ENCODE results near the gene FLII. TPM values are rescaled to one million over a fixed set of nuclear protein-coding genes. Genes with fewer than 3 reads are reported as not detected.

The FLII gene
- total and polyA plus RNA-seq, 8 donors = 142 to 282 (median 173) TPM

DNA sequence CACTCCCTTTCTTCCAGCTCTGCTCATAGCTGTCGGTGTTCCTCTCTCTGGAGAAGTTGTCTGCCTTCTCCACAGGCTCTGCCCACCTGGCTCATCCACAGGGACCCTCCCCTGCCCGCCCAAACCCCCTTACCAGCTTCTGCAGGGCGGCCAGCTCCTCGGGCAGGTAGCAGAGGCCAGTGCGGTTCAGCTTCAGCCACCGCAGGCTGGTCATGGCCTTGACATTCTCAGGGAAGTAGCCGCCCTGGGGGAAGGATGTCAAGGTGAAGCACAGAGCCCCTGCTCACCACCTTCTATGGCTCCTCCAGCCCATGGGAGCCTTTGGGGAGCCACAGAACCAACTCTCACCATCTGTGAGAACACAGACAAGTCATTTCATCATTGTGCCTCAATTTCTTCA lies 1.8 kb downstream of the FLII start:
- DNase-seq = peak in 1 of 6 donors; percentile 36
- H3K27ac ChIP-seq = peak overlapping the region; percentile 49 to 93 (median 68)
- TF ChIP-seq, protein P1, sequence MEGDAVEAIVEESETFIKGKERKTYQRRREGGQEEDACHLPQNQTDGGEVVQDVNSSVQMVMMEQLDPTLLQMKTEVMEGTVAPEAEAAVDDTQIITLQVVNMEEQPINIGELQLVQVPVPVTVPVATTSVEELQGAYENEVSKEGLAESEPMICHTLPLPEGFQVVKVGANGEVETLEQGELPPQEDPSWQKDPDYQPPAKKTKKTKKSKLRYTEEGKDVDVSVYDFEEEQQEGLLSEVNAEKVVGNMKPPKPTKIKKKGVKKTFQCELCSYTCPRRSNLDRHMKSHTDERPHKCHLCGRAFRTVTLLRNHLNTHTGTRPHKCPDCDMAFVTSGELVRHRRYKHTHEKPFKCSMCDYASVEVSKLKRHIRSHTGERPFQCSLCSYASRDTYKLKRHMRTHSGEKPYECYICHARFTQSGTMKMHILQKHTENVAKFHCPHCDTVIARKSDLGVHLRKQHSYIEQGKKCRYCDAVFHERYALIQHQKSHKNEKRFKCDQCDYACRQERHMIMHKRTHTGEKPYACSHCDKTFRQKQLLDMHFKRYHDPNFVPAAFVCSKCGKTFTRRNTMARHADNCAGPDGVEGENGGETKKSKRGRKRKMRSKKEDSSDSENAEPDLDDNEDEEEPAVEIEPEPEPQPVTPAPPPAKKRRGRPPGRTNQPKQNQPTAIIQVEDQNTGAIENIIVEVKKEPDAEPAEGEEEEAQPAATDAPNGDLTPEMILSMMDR (IDR thresholded peaks at IDR 0.05) = no peak
- H3K4me3 ChIP-seq = peak overlapping the region in 2 of 4 donors; percentile 67 to 99
- H3K36me3 ChIP-seq = peaks cover 5 to 31% (median 30%) of the 10 kb centered on the region in 3 donors
- intact Hi-C loops (cut with DNase I) = no loop called here
- no peak for FAIRE-seq
- peaks cover 11 to 28% (median 20%) of the 10 kb centered on the region in 3 donors for H3K4me1 ChIP-seq
- H3K9me3 ChIP-seq = no peaks in the 10 kb centered on the region
- no peak for ATAC-seq
- 38 to 52% methylated on average over 7 of the region's 7 CpGs for WGBS, 2 donors
- no peaks in the 10 kb centered on the region for H3K27me3 ChIP-seq

- WGBS, 2 donors = 57 to 72% methylated on average over 11 of the region's 11 CpGs
- ATAC-seq (no peak), DNase-seq (peak in 1 of 6 donors; percentile 35), FAIRE-seq (no peak)
- intact Hi-C loops (cut with DNase I) = no loop called here
- TF ChIP-seq, protein P1 (IDR thresholded peaks at IDR 0.05) = no peak
- H3K4me1 ChIP-seq = peaks cover 7 to 24% (median 18%) of the 10 kb centered on the region in 3 donors
- peak overlapping the region; percentile 49 to 93 (median 68) for H3K27ac ChIP-seq
- H3K36me3 ChIP-seq = peaks cover 5 to 35% (median 34%) of the 10 kb centered on the region in 3 donors
- peak overlapping the region in 1 of 4 donors; percentile 99 for H3K4me3 ChIP-seq
- H3K9me3 ChIP-seq = no peaks in the 10 kb centered on the region
- no peaks in the 10 kb centered on the region for H3K27me3 ChIP-seq
Observed at GRCh38 chr17:18256351-18256750, 2.2 kb downstream of the FLII start.

DNA sequence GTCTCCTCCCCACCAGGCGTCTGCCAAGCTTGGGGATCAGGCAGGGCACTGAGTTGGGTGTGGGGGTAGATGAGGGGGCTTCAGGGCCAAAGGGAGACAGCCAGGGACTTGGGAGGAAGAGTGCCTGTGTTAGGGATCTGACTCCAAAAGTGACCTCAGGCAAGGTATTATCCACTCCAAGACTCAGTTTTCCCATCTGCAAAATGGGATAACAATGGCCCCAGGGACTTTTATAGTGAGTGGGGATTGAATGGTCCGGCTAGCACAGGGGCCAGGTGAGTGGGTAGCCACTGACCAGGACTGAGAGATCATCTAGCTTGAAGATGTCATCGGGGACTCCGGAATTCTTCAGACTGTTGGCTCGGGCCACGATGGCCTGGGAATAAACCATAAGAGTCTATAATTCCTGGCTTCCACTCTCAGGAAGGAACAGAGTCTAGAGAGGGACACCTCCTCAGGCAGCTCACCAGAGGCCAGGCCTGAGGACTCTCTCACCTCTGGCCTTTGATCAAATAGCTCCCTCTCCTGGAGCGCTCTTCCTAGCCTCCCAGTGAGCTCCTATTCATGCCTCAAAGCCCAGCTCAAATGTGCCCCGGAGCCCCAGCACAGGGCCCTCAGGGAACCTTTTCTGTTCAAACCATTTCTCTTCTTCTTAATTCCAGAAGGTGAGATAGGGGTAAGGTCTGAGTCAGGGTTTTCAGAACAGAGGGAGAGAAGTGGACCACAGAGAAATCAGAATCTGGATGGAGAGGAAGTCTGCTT lies 3.5 kb downstream of the FLII start:
- Histone ChIP-seq H3K9me3 (no peaks in the 10 kb centered on the region), H3K36me3 (peaks cover 8 to 47% (median 41%) of the 10 kb centered on the region in 3 donors), H3K27me3 (no peaks in the 10 kb centered on the region), H3K27ac (no peak overlapping the region), H3K4me1 (peaks cover 6 to 23% (median 18%) of the 10 kb centered on the region in 3 donors), H3K4me3 (no peak overlapping the region)
- intact Hi-C loops (cut with DNase I) = no loop called here
- 95% methylated on average over 8 of the region's 8 CpGs for WGBS, 2 donors
- ATAC-seq (no peak), DNase-seq (no peak), FAIRE-seq (no peak)
- TF ChIP-seq, protein P1 (IDR thresholded peaks at IDR 0.05) = no peak

GRCh38 chr17:18253947-18254821 lies 4.4 kb downstream of the FLII start:
- no peak for DNase-seq
- FAIRE-seq = no peak
- Histone ChIP-seq H3K27ac (no peak overlapping the region), H3K4me1 (peaks cover 0 to 18% (median 16%) of the 10 kb centered on the region in 3 donors), H3K9me3 (no peaks in the 10 kb centered on the region), H3K27me3 (no peaks in the 10 kb centered on the region), H3K4me3 (no peak overlapping the region), H3K36me3 (peaks cover 8 to 50% (median 41%) of the 10 kb centered on the region in 3 donors)
- TF ChIP-seq, protein P1 (IDR thresholded peaks at IDR 0.05) = no peak
- ATAC-seq = no peak
- 91 to 95% methylated on average over 27 of the region's 27 CpGs for WGBS, 2 donors
- intact Hi-C loops (cut with DNase I) = no loop called here

All from pancreas (tissue), 10 donors.